Measurements from ENCODE around the gene FAM168B.

FAM168B gene

GRCh38 chr2:131037398-131038257, 55.6 kb downstream of the FAM168B start:
- TF ChIP-seq CTCF (IDR thresholded peaks at IDR 0.05; ENCODE audit: borderline replicate concordance, insufficient read depth, low read depth, low read length): no peak
- no peak overlapping the region for H3K4me3 ChIP-seq (ENCODE audit: low read depth, low read length)

- no peak for TF ChIP-seq CTCF (IDR thresholded peaks at IDR 0.05; ENCODE audit: borderline replicate concordance, insufficient read depth, low read depth, low read length)
- no peak overlapping the region for H3K4me3 ChIP-seq (ENCODE audit: low read depth, low read length)
Measured at GRCh38 chr2:131036696-131037397, 56.4 kb downstream of the FAM168B start.

GRCh38 chr2:131036269-131036668, 57.0 kb downstream of the FAM168B start:
- H3K4me3 ChIP-seq (ENCODE audit: low read depth, low read length): no peak overlapping the region
- TF ChIP-seq CTCF (IDR thresholded peaks at IDR 0.05; ENCODE audit: borderline replicate concordance, insufficient read depth, low read depth, low read length): no peak

GRCh38 chr2:131035826-131036231, 57.4 kb downstream of the FAM168B start:
- H3K4me3 ChIP-seq (ENCODE audit: low read depth, low read length): no peak overlapping the region
- no peak for TF ChIP-seq CTCF (IDR thresholded peaks at IDR 0.05; ENCODE audit: borderline replicate concordance, insufficient read depth, low read depth, low read length)

- no peak for TF ChIP-seq CTCF (IDR thresholded peaks at IDR 0.05; ENCODE audit: borderline replicate concordance, insufficient read depth, low read depth, low read length)
- no peak overlapping the region for H3K4me3 ChIP-seq (ENCODE audit: low read depth, low read length)
Measured at GRCh38 chr2:131035112-131035825, 58.0 kb downstream of the FAM168B start.

GRCh38 chr2:131034122-131035051, 58.9 kb downstream of the FAM168B start:
- no peak overlapping the region for H3K4me3 ChIP-seq (ENCODE audit: low read depth, low read length)
- no peak for TF ChIP-seq CTCF (IDR thresholded peaks at IDR 0.05; ENCODE audit: borderline replicate concordance, insufficient read depth, low read depth, low read length)
